Duodenal mucosa (tissue), 2 donors: ENCODE measurements around the gene SYDE1.
"Not testable (repeated sequence)": the region's sequence is repeated elsewhere in the genome, so short reads cannot be mapped to it uniquely, and the experiment has no call there.

ENCODE experiments used
- H3K27ac ChIP-seq: one replicate; pipeline ENCODE4 v1.7.0; 2013; ENCODE audit warnings: low read depth, low read length
- H3K27me3 ChIP-seq, 2 donors: one replicate each; pipeline ENCODE4 v1.7.0; 2013; ENCODE audit warnings: low read length in 2 of 2, control low read depth in 1 of 2; ENCODE audit not compliant: insufficient read depth in 2 of 2, control insufficient read depth in 1 of 2
- H3K36me3 ChIP-seq, 2 donors: one replicate each; pipeline ENCODE4 v1.7.0; 2013; ENCODE audit warnings: low read length in 2 of 2, control low read depth in 1 of 2; ENCODE audit not compliant: insufficient read depth in 2 of 2, control insufficient read depth in 1 of 2
- H3K4me1 ChIP-seq, 2 donors: one replicate each; pipeline ENCODE4 v1.7.0; 2013; ENCODE audit warnings: low read length in 2 of 2, control low read depth in 1 of 2; ENCODE audit not compliant: insufficient read depth in 2 of 2, control insufficient read depth in 1 of 2
- H3K4me3 ChIP-seq, 2 donors: one replicate each; pipeline ENCODE4 v1.7.0; 2013; ENCODE audit warnings: low read length in 2 of 2, low read depth in 1 of 2
- H3K9ac ChIP-seq, 2 donors: one replicate each; pipeline ENCODE4 v1.7.0; 2013; ENCODE audit warnings: low read length in 2 of 2, low read depth in 1 of 2
- H3K9me3 ChIP-seq, 2 donors: one replicate each; pipeline ENCODE4 v1.7.0; 2013; ENCODE audit warnings: low read length in 2 of 2, control low read depth in 1 of 2; ENCODE audit not compliant: control insufficient read depth in 1 of 2

Gene SYDE1

DNA sequence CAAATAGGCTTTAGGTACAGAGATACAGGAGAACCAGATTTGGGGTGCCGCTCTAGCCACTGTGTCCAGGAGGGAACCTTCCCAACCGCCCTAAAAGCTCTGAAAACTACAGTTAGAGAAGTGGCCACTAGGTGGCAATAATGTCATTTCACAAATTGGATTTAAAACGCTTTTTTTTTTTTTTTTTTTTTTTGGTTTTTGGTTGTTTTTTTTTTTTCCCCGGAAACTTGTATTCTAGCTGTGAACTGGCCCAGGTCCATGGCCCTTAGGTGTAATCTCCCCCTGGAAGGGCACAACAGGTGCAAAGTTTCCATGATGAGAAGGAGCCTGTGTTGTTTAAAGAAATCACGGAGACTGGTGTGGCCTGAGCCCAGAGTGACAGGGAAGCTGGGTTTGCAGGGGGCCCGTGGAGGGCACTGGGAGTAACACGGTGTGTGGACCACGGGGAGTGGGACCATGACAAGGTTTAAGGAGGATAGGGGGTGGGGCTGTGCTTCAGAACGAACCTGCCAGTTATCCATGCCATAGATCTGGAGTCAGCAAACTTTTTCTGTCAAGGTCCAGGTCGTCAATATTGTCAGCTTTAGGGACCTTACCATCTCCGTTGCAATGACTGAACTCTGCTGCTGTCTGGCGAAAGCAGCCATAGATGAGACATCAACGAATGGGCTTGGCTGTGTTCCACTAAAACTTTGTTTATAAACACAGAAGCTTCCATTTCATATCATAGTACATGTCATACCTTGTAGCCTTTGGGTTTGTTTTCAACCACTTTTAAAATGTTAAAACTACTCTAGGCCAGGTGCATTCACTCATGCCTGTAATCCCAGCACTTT lies 15.1 kb upstream of the SYDE1 start:
- no peak overlapping the region for H3K9ac ChIP-seq
- H3K27ac ChIP-seq = no peak overlapping the region
- no peaks in the 10 kb centered on the region for H3K9me3 ChIP-seq
- H3K4me1 ChIP-seq = peaks cover 5 to 6% of the 10 kb centered on the region in 2 donors
- no peaks in the 10 kb centered on the region for H3K27me3 ChIP-seq
- H3K4me3 ChIP-seq = no peak overlapping the region
- H3K36me3 ChIP-seq = no peaks in the 10 kb centered on the region

DNA sequence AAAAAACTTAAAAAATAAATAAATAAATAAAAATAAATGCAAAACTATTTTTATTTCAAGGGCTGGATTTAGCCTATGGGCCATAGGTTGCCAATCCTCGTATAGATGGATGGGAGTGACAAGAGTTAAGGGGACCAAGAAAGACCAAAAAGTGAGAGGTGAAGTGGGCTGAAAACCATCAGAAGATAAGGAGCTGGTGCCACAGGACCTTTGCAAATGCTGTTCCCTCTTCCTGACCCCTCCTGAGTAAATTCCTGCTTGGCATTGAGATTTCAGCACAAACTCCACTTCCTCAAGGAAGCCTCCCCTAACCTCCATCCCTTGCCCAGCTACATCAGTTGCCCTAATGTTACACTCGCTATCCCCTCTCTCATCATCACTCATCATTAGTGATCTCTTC lies 14.2 kb upstream of the SYDE1 start:
- Histone ChIP-seq H3K4me1 (peaks cover 5 to 6% of the 10 kb centered on the region in 2 donors), H3K27ac (no peak overlapping the region), H3K36me3 (no peaks in the 10 kb centered on the region), H3K9me3 (no peaks in the 10 kb centered on the region), H3K4me3 (no peak overlapping the region), H3K27me3 (no peaks in the 10 kb centered on the region), H3K9ac (no peak overlapping the region)

DNA sequence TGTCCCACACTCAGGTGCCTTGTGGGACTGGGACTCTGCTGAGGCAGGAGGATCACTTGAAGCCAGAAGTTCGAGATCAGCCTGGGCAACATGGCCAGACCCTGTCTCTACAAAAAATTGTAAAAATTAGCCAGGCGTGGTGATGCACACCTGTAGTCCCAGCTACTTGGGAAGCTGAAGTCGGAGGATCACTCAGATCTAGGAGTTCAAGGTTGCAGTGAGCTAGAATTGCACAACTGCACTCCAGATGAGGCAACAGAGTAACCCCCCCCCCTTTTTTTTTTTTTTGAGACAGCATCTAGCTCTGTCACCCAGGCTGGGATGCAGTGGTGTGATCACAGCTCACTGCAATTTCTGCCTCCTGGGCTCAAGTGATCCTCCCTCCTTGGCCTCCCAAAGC lies 11.0 kb upstream of the SYDE1 start:
- H3K36me3 ChIP-seq = no peaks in the 10 kb centered on the region
- no peak overlapping the region for H3K27ac ChIP-seq
- H3K4me3 ChIP-seq = no peak overlapping the region
- peaks cover 5 to 6% of the 10 kb centered on the region in 2 donors for H3K4me1 ChIP-seq
- H3K9me3 ChIP-seq = no peaks in the 10 kb centered on the region
- no peaks in the 10 kb centered on the region for H3K27me3 ChIP-seq
- no peak overlapping the region for H3K9ac ChIP-seq

DNA sequence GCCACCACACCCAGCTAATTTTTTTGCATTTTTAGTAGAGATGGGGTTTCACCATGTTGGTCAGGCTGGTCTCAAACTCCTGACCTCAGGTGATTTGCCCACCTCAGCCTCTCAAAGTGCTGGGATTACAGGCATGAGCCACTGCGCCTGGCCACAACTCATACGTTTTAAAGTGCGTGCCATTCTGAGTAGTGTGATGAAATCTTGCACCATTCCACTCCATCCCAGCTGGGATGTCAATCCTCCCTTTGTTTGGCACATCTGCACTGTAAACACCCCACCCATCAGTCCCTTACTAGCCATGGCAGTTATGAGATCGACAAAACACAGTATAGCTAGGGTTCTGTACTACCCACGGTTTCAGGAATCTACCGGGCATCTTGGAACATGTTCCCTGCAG lies 9.2 kb upstream of the SYDE1 start:
- H3K9me3 ChIP-seq, H3K4me3 ChIP-seq, H3K36me3 ChIP-seq, H3K9ac ChIP-seq, H3K27ac ChIP-seq, H3K27me3 ChIP-seq, H3K4me1 ChIP-seq: not testable (repeated sequence)

DNA sequence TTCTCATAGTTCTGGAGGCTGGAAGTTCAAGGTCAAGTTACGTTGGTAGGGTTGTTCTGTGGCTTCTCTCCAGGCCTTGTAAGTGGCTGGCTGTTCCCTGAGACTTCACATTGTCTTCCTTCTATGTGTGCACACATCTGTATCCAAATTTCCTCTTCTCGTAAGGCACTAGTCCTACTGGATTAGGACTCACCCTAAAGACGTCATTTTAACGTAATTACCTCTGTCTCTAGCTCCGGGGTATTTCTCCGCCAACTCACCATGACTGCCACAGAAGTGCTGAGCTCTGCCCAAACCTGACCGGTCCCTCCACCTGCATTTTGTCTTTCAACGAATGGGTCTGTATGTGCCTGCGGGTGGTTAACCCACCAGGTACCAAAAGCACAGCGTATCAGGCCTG lies 8.7 kb upstream of the SYDE1 start:
- no peaks in the 10 kb centered on the region for H3K27me3 ChIP-seq
- H3K4me1 ChIP-seq = no peaks in the 10 kb centered on the region
- H3K9me3 ChIP-seq = no peaks in the 10 kb centered on the region
- H3K9ac ChIP-seq = no peak overlapping the region
- no peak overlapping the region for H3K4me3 ChIP-seq
- H3K36me3 ChIP-seq = no peaks in the 10 kb centered on the region
- H3K27ac ChIP-seq = no peak overlapping the region

DNA sequence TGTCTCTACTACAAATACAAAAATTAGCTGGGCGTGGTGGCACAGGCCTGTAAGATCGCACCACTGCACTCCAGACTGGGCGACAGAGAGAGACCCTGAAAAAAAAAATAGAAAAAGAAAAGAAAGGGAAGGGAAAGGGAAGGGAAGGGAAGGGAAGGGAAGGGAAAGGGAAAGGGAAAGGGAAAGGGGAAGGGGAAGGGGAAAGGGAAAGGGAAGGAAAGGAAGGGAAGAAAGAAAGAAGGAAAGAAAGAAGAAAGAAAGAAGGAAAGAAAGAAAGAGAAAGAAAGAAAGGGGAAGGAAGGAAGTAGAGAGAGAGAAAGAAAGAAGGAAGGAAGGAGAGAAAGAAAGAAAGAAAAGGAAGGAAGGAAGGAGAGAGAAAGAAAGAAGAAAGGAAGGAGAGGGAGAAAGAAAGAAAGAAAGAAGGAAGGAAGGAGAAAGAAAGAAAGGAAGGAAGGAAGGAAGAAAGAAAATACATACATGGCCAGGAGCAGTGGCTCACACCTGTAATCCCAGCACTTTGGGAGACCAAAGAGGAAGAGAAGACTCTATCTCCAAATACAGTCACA lies 8.1 kb upstream of the SYDE1 start:
- no peaks in the 10 kb centered on the region for H3K36me3 ChIP-seq

DNA sequence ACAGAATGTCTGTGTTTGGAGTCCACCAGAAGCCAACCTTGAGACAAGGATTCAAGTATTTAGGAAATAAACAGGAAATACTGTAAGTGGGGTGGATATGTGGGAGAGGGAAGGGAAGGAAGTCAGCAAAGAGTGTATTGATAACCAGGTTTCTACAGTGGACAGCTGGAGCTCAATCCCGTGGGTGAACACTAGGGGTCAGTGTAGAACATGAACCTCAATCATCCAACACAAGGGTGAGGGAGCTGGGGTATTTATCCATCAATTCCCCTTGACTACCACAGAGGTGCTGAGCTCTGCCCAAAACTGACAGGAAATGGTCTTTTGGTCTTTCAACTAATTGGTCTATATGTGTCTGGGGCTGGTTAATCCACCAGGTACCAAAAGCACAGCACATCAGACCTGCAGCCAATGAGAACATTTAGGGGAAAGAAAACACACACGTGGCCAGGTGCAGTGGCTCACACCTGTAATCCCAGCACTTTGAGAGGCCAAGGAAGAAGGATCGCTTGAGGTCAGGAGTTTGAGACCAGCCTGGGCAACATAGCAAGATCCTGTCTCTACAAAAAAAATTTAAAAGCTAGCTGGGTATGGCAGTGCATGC lies 5.6 kb upstream of the SYDE1 start:
- Histone ChIP-seq H3K4me1 (no peaks in the 10 kb centered on the region), H3K27me3 (peaks cover under 1 to 2% of the 10 kb centered on the region in 2 donors), H3K27ac (no peak overlapping the region), H3K9me3 (peaks cover 2 to 4% of the 10 kb centered on the region in 2 donors), H3K4me3 (no peak overlapping the region), H3K36me3 (no peaks in the 10 kb centered on the region), H3K9ac (no peak overlapping the region)

More for the DNA sequence above, 8.1 kb upstream of the SYDE1 start:
- Histone ChIP-seq H3K4me3 (no peak overlapping the region), H3K27ac (no peak overlapping the region), H3K27me3 (no peaks in the 10 kb centered on the region), H3K9me3 (peaks cover under 1 to 2% of the 10 kb centered on the region in 2 donors), H3K9ac (no peak overlapping the region), H3K4me1 (no peaks in the 10 kb centered on the region)

DNA sequence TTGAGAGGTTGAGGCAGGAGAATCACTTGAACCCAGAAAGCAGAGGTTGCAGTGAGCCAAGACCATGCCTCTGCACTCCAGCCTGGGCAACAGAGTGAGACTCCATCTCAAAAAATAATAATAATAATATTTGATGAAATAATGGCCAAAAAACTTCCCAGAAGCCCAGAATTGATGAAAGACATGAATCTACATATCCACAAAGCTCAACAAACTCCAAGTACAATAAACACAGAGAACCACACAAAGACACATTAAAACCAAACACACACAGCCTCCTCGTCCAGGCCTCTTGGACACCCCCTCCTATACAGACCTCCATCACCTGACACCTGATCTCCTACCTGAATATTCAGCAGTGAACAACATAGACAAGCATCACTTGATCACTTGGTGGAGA lies 3.2 kb upstream of the SYDE1 start:
- Histone ChIP-seq H3K9me3 (peaks cover 2 to 4% of the 10 kb centered on the region in 2 donors), H3K9ac (no peak overlapping the region), H3K4me3 (no peak overlapping the region), H3K27ac (no peak overlapping the region), H3K4me1 (peaks cover 0 to 4% of the 10 kb centered on the region in 2 donors), H3K27me3 (peaks cover 10 to 17% of the 10 kb centered on the region in 2 donors), H3K36me3 (no peaks in the 10 kb centered on the region)

DNA sequence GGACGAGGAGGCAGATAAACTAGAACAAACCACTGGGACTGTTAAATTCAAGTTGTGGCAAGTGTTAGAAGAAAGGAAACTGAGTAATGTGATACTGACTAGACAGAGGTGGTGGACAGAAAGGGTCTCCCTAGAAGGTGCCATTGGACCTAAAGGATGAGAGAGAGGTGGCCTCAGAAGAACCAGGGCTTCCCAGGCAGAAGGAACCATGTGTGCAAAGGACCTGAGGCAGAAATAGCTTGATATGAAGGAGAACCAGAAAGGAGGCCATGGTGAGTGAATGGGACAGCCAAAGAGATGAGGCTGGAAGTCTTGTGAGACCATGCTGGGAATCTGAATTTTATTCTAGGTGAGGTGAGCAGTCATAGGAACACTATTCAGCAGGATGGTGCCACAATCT lies 2.8 kb upstream of the SYDE1 start:
- Histone ChIP-seq H3K27me3 (peaks cover 10 to 19% of the 10 kb centered on the region in 2 donors), H3K4me1 (peaks cover 0 to 4% of the 10 kb centered on the region in 2 donors), H3K4me3 (no peak overlapping the region), H3K36me3 (no peaks in the 10 kb centered on the region), H3K9me3 (peaks cover 2 to 4% of the 10 kb centered on the region in 2 donors), H3K9ac (no peak overlapping the region), H3K27ac (no peak overlapping the region)

DNA sequence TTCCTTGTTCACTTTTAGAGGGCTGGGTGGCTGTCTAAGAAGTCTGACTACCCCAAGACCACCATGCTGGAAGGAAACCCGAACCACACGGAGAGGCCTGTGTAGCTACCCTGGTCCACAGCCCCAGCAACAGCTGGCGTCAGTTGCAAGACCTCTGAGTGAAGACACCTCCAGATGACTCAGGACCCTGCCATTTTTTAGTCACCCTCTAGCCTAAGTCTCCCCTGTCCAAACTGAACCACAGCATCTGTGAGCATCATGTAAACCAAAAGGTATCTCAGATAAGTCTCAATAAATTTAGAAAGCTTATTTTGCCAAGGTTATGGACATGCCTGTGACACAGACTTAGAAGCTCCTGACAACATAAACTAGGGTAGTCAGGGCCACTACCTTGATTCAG lies 2.2 kb upstream of the SYDE1 start:
- peaks cover 0 to 4% of the 10 kb centered on the region in 2 donors for H3K4me1 ChIP-seq
- no peaks in the 10 kb centered on the region for H3K36me3 ChIP-seq
- no peak overlapping the region for H3K27ac ChIP-seq
- H3K27me3 ChIP-seq = peaks cover 10 to 19% of the 10 kb centered on the region in 2 donors
- no peak overlapping the region for H3K9ac ChIP-seq
- H3K9me3 ChIP-seq = peaks cover 2 to 4% of the 10 kb centered on the region in 2 donors
- H3K4me3 ChIP-seq = no peak overlapping the region
